ENCODE measurements around the gene PEX14.
A peak's percentile ranks its signal among the peaks of the same experiment; 100 is the strongest.

The PEX14 gene

DNA sequence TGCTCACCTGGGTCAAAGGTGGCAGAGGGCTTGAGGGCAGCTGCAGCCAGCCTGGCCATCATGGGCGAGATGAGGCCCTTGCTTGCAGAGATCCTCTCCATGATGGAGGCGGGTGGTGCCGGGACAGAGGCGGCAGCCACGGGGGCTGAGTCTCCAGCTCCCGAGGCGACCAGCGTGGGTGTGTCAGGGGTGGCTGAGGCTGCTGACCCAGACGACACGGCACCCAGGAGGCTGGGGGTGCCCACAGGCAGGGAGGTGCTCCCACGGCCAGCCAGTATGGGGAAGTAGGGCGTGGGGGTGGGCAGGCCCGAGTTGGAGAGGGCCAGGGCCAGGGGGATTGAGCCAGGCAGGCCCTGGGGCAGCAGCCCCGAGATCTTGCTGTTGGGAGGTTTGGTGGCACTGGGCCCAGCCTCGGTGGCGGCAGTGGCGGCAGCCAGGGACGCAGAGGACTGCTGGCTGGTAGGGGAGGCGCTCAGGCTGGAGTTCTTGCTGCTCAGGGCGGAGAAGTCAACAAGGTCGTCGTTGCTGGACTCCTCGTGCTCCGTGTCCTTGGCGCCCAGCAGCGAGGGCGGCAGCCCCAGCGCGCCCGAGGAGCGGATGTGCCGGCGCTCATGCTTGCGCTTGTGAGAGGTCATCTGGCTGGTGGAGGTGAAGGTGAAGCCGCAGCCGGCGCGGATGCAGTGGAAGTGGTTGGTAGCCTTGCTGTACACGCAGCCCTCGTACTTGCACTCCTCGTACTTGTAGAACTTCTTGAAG lies 178.8 kb downstream of the PEX14 start:
- no peak for DNase-seq
- intact Hi-C loops (cut with DNase I), result no loop called here

GRCh38 chr1:10655002-10655401 lies 180.3 kb downstream of the PEX14 start:
- intact Hi-C loops (cut with DNase I), result no loop called here
- DNase-seq, result no peak

GRCh38 chr1:10656431-10656830 lies 181.7 kb downstream of the PEX14 start:
- intact Hi-C loops (cut with DNase I), result no loop called here
- DNase-seq, result no peak

- no peak for DNase-seq
- intact Hi-C loops (cut with DNase I), result no loop called here
These were observed 182.5 kb downstream of the PEX14 start for GRCh38 chr1:10657088-10657847.

- DNase-seq, result no peak
- intact Hi-C loops (cut with DNase I), result no loop called here
These were observed 183.8 kb downstream of the PEX14 start for GRCh38 chr1:10658396-10659066.

DNA sequence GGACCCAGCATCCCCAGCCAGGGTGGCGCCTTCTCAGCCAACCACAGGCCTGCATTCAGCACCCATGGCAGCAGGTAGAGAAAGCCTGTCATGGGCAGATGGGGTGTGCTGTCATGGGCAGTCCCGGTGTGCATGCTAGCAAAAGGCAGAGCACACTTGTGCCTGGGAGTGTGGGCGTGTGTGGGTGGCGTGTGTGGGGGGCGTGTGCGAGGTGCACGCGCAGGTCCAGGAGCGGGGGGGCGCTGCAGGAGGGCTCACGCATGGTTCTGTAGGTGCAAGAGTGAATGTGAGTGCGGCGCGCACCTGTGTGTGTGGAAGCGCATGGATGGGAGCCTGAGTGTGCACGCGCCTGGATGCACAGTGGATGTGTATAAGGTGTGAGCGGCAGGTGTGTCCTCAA lies 184.5 kb downstream of the PEX14 start:
- DNase-seq, result no peak
- intact Hi-C loops (cut with DNase I), result no loop called here

DNA sequence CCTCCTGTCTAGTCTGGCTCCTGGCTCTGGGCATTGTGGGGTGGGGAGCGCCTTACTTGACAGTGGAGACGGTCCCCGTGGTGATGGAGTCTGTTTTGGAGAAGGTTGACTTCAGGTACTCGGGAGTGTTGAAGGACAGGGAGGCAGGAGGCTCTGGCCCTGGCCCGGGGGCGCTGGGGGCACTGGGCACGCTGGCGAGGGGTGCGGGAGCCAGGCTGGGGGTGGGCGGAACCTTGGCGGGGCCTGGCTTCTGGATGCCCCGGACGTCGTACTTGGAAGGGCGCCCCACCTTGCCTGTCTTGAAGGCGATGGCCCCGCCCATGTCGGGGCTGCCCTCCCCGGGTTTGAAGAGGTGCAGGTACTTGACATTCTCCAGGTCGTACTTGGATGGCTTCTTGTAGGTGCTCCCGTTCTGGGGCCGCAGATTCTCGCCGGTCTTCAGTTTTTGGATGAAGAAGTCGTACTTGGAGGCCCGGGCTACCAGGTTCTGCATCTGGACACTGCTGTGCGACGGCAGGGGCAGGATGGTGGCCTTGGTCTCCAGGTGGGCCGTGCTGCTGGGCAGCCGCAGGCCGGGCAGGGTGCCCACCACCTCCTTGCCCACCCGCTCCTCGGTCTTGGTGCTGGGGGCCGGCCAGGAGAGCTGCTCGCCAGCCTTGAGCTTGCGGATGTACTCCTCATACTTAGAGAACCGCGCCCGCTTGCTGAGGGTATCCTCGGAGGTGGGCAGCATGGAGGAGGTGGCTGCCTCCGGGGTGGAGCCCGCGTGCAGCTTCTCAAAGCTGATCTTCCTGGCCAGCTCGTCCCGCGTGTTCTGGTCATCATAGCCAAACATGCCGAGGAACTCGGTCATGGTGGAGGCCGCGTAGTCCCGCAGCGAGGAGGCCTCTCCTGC lies 185.1 kb downstream of the PEX14 start:
- no peak for DNase-seq
- intact Hi-C loops (cut with DNase I), result no loop called here

DNA sequence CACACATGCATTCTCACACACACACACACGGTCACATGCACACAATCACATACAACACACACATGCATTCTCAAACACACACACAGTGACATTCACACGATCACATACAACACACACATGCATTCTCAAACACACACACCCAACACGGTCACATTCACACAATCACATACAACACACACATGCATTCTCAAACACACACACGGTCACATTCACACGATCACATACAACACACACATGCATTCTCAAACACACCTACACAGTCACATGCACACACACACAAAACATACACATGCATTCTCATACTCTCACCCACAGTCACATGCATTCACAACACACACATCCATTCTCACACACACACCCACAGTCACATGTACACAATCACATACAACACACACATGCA lies 186.7 kb downstream of the PEX14 start:
- DNase-seq, result no peak
- intact Hi-C loops (cut with DNase I), result no loop called here

DNA sequence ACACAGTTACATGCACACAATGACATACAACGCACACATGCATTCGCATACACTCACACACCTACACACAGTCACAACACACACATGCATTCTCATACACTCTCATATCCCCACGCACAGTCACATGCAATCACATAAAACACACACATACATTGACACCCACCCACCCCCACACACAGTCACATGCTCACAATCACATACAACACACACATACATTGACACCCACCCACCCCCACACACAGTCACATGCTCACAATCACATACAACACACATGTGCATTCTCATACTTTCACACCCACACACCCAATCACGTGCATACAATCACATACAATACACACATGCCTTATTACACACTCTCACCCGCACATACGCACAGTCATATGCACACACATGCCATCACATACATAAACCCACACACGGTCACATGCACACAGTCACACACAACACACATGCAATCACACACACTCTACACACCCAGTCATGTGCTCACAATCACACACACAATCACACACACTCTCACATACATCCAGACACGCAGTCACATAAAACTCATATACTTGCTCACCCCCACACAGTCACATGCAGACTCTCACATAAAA lies 187.4 kb downstream of the PEX14 start:
- intact Hi-C loops (cut with DNase I), result no loop called here
- DNase-seq, result no peak

- DNase-seq, result no peak
- intact Hi-C loops (cut with DNase I), result no loop called here
These were observed 188.3 kb downstream of the PEX14 start for GRCh38 chr1:10662824-10663677.

DNA sequence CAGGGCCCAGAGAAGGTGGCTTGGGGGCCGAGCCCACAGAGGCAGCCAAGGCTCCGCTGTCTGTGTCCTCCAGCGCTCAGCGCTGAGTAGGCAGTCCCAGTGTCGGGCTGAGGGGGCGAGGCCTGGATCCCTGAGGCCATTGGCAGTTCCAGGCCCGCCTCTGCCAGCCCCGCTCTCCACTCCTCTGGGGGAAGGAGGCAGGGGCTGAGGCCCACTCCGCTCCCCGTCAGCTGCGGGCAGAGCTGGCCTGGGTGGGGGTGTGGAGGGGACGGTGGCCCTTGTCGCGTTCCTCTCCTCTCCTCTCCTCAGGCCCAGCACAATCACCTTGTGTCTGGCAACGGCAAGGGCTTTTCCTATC lies 188.9 kb downstream of the PEX14 start:
- intact Hi-C loops (cut with DNase I), result no loop called here

GRCh38 chr1:10664251-10664650 lies 189.5 kb downstream of the PEX14 start:
- intact Hi-C loops (cut with DNase I), result no loop called here
- no peak for DNase-seq

More for the DNA sequence above, 188.9 kb downstream of the PEX14 start:
- peak; percentile 49 to 94 (median 67) for DNase-seq

- DNase-seq, result no peak
- intact Hi-C loops (cut with DNase I), result no loop called here
These were observed 190.5 kb downstream of the PEX14 start for GRCh38 chr1:10665226-10665625.

- DNase-seq, result peak in 2 of 10 donors; percentile 24 to 25
- intact Hi-C loops (cut with DNase I), result no loop called here
These were observed 191.4 kb downstream of the PEX14 start for GRCh38 chr1:10665930-10666850.

GRCh38 chr1:10667861-10668761 lies 193.4 kb downstream of the PEX14 start:
- DNase-seq, result no peak
- intact Hi-C loops (cut with DNase I), result no loop called here

DNA sequence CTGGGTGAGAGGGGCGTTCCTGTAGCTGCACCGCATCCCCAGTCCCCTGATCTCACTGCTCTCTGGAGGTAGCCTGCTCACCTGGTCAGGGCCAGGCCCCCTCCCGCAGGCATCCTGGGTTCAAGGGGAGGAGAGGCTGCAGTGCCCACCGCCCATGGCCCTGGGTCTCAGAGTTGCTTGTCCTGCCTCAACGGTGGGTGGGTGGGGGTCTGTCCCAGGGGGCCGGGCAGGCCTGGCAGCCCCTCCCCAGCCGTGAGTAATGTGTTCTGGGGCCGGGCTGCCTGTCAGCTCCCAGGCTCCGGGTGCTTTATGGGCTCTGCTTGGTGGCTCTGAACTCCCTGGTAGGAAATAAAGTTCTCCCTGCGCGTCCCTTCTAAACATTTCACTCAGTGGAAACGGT lies 194.8 kb downstream of the PEX14 start:
- intact Hi-C loops (cut with DNase I), result no loop called here
- no peak for DNase-seq

DNA sequence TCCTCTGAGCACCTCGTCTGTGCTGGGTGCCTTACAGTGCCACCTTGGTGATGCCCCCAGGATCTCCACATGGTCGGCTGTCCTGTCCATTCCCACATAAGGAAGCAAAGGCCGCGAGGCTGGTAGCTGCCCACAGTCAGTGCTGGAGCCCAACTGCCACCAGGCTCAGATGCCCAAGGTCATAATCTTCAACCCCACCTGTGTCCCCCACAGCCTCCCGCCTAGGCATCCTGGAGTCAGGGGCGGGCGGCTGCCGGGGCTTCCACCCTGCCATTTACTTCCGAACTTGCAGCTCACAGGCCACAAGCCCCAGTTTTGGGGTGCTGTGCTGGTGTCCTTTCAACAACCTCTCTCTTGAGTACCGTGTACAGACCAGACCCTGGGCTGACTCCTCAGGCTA lies 195.4 kb downstream of the PEX14 start:
- DNase-seq, result no peak

More for the DNA sequence above, 195.4 kb downstream of the PEX14 start:
- intact Hi-C loops (cut with DNase I), result no loop called here
